Stimulated activated naive CD4-positive, alpha-beta T cell treated with Interleukin-2 at 50 U/mL for 16 hours (primary cell): ENCODE data around the gene UTS2.

ENCODE experiments used
- DNase-seq: peaks from one replicate; lab custom pipeline; 2025; lab: John Stamatoyannopoulos, UW

Gene UTS2

GRCh38 chr1:7813677-7814373 is 39.0 kb downstream of the UTS2 start:
- DNase-seq: no peak

GRCh38 chr1:7811476-7811875 is 41.4 kb downstream of the UTS2 start:
- no peak for DNase-seq

- DNase-seq: peak; percentile 21
Observed at GRCh38 chr1:7810395-7810794, 42.5 kb downstream of the UTS2 start.

DNA sequence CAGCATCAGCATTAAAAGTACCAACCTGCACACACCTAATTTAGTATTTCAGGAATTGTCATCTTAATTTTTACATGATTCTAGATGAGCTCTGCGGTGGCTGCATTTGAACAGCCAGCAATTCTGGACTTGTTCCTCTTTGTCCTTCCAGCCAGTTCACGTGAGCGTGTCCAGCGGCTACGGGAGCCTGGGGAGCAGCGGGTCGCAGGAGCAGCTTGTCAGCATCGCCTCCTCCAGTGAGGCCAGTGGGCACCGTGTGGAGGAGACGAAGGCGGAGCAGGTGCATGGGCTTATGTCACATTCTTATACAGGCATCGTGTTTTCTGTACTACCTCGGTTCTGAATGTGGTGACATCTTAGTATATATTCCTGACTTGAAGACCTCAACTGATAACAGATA is 43.1 kb downstream of the UTS2 start:
- DNase-seq: no peak

DNA sequence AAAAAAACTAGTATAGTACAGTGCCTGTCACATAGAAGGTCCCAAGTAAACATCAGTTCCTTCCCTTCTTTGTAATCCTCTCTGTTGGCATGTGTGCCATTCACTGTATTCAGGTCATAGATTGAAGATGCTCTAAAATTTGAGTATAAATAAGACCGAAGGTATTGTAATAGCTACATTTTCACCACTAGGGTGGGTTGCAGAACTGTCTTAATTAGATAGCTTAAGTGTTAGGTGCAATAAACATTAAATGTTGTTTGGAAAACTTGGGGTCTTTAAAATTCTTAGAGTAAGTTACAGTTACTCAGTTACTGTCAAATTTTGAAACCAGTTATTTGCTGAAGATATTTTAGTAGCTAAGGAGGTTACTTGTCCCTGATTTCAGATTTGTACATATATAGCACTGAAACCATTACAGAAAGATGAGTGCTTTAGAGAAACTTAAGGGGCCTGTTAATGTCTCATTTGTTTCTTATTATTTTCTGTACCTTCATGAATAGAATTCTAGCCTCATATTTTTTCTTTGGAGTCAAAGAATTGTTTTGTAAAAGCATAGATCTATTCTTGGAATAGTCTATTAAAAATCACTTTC is 44.5 kb downstream of the UTS2 start:
- no peak for DNase-seq

DNA sequence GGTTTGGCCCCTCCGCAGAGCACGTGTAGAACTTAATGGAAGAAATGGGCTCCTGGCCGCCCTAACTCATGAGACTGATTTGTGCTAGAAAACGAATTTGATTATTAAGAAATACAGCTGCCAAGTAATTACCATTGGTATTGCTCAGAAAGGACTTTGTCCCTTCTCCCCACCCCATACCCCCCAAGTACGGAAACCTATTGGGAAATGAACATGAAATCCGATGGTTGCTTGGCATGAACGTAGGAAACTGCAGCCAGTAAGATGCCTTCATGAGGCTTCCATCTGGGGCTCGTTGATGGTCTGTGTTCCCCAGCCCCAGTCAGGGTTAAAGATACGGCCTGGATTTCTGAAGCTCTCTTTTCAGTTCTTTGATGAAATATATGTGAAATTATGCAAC is 47.4 kb downstream of the UTS2 start:
- no peak for DNase-seq
